NT2/D1 (cell line): ENCODE results near the gene RPH3AL.
"Not testable (repeated sequence)": the region's sequence is repeated elsewhere in the genome, so short reads cannot be mapped to it uniquely, and the experiment has no call there.

Source experiments
- DNase-seq: peaks from one replicate; pipeline ENCODE4 v3.0.0-alpha.2; 2011; ENCODE audit warnings: low read depth, low spot score
- H3K27me3 ChIP-seq: 2 replicates; pipeline ENCODE4 v1.6.0; 2011; ENCODE audit warnings: mild to moderate bottlenecking; ENCODE audit not compliant: insufficient read length, insufficient read depth
- H3K36me3 ChIP-seq: 2 replicates; pipeline ENCODE4 v1.6.1; 2011; ENCODE audit warnings: mild to moderate bottlenecking, low read length, mixed read lengths; ENCODE audit not compliant: insufficient read depth, insufficient read length
- H3K4me1 ChIP-seq: 2 replicates; pipeline ENCODE4 v1.5.1; 2011; ENCODE audit not compliant: insufficient read depth, insufficient read length
- H3K4me3 ChIP-seq: 2 replicates; pipeline ENCODE4 v1.5.1; 2011; ENCODE audit warnings: low read depth; ENCODE audit not compliant: insufficient read length
- H3K9ac ChIP-seq: 2 replicates; pipeline ENCODE4 v1.6.0; 2011; ENCODE audit warnings: low read depth; ENCODE audit not compliant: insufficient read length
- H3K9me3 ChIP-seq: 2 replicates; pipeline ENCODE4 v1.5.1; 2011; ENCODE audit warnings: mild to moderate bottlenecking, low read length; ENCODE audit not compliant: insufficient read depth
- SUZ12 ChIP-seq: IDR thresholded peaks from 2 replicates; pipeline ENCODE4 v1.6.1; 2011; ENCODE audit not compliant: insufficient read length, insufficient read depth; ENCODE audit errors: extremely low read depth
- YY1 ChIP-seq: IDR thresholded peaks from 2 replicates; pipeline ENCODE4 v1.6.1; 2011; ENCODE audit not compliant: insufficient read length, insufficient read depth
- ZNF274 ChIP-seq: IDR thresholded peaks from 2 replicates; pipeline ENCODE4 v1.6.1; 2011; ENCODE audit warnings: mild to moderate bottlenecking, low read depth, low read length

RPH3AL gene

GRCh38 chr17:227078-227945, 125.3 kb downstream of the RPH3AL start:
- Histone ChIP-seq H3K4me3 (no peak overlapping the region), H3K9me3 (no peaks in the 10 kb centered on the region), H3K4me1 (peaks cover 4% of the 10 kb centered on the region), H3K27me3 (no peaks in the 10 kb centered on the region), H3K36me3 (no peaks in the 10 kb centered on the region), H3K9ac (no peak overlapping the region)
- TF ChIP-seq ZNF274 (no peak), SUZ12 (no peak), YY1 (no peak)
- DNase-seq = no peak

GRCh38 chr17:226108-227077, 126.2 kb downstream of the RPH3AL start:
- peaks cover 4% of the 10 kb centered on the region for H3K4me1 ChIP-seq
- no peaks in the 10 kb centered on the region for H3K27me3 ChIP-seq
- H3K9ac ChIP-seq = no peak overlapping the region
- H3K4me3 ChIP-seq = no peak overlapping the region
- no peak for DNase-seq
- H3K36me3 ChIP-seq = no peaks in the 10 kb centered on the region
- TF ChIP-seq ZNF274 (no peak), YY1 (no peak), SUZ12 (no peak)
- H3K9me3 ChIP-seq = no peaks in the 10 kb centered on the region

DNA sequence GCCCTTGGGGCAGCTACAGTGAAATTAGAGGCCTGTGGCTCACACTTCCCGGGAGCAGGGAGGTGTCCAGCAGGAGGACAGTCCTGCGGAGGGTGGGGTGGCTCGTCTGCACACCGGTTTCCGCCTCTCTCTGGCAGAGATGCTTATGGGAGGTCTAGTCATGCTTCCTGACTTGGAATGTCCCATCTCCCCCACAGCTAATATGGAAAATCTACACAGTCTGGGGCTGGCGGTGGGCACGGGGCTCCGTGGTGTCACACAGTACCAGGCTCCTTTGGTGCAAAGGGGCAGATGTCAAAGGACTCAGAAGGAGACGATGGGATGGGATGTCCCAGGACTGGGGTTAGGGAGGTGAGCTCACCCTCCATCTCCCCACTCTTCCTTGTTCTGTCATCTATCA, 127.1 kb downstream of the RPH3AL start:
- Histone ChIP-seq H3K36me3 (no peaks in the 10 kb centered on the region), H3K4me3 (no peak overlapping the region), H3K9me3 (no peaks in the 10 kb centered on the region), H3K4me1 (peaks cover 4% of the 10 kb centered on the region), H3K27me3 (no peaks in the 10 kb centered on the region), H3K9ac (no peak overlapping the region)
- TF ChIP-seq ZNF274 (no peak), SUZ12 (no peak), YY1 (no peak)
- no peak for DNase-seq

DNA sequence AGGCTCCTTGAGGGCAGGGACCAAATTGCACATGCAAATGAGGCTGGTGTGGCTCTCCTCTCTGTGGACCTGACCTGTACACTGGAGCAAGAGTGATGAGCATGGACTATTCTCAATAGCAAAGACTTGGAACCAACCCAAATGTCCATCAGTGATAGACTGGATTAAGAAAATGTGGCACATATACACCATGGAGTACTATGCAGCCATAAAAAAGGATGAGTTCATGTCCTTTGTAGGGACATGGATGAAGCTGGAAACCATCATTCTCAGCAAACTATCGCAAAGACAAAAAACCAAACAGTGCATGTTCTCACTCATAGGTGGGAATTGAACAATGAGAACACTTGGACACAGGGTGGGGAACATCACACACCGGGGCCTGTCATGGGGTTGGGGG, 128.0 kb downstream of the RPH3AL start:
- H3K9ac ChIP-seq, H3K4me1 ChIP-seq, H3K4me3 ChIP-seq, H3K9me3 ChIP-seq, H3K27me3 ChIP-seq, DNase-seq, H3K36me3 ChIP-seq: not testable (repeated sequence)

DNA sequence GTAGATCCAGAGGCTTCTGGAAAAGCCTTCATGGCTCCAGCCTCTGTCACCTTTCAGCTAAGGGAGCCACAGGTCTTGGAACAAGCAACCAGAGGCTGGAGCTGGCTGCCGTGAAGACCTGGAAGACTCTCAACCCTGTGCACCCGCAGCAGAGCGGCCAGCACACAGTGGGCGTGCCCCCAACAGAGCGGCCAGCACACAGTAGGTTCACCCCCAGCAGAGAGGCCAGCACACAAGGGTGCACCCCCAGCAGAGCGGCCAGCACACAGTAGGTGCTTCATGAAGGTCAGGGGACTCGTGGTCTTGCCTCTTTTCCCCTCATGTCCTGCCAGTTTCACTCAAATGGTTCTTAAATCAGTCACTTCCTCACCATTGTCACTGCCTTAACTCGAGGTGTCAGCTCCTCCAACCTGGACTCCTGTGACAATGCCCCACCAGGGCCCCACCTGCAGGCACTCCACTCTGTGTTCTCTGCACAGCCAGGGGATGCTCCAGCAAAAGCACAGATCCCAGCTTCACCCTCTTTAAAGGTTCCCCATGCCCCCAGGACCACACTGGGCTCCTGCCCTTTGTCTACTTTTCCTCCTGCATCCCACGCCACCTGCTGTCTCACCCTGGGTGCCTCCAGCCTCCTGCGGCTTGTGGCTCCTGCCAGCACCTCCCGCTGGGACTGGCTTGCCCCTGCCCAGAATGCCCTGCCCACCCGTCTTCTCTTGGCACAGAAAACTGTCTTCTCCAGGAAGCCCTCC, 128.7 kb downstream of the RPH3AL start:
- Histone ChIP-seq H3K9me3 (no peaks in the 10 kb centered on the region), H3K27me3 (no peaks in the 10 kb centered on the region), H3K4me3 (no peak overlapping the region), H3K4me1 (peaks cover 4% of the 10 kb centered on the region), H3K9ac (no peak overlapping the region), H3K36me3 (no peaks in the 10 kb centered on the region)
- DNase-seq = no peak
- no peak for TF ChIP-seq SUZ12
- TF ChIP-seq ZNF274 = no peak
- no peak for TF ChIP-seq YY1

DNA sequence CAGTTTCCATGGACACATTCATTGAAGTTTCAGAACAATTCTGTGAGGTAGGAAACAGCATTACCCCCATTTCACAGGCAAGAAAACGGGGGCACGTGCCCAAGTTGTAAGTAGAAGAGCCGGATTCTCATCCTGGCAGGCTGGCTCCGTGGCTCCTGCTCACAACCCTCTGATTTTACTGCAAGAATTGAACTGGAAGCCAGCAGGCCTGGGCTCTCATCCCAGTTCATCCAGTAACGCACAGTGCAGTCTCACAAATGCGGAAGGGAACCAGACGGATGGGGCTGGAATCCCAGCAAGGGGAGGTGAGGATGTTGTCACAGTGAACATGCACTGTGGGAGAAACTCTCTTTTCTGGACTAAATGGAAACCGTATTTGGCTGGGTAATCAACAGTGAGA, 130.4 kb downstream of the RPH3AL start:
- TF ChIP-seq ZNF274 = no peak
- no peak for TF ChIP-seq SUZ12
- no peak for TF ChIP-seq YY1
- Histone ChIP-seq H3K36me3 (no peaks in the 10 kb centered on the region), H3K4me1 (peaks cover under 1% of the 10 kb centered on the region)

GRCh38 chr17:219696-220095, 132.9 kb downstream of the RPH3AL start:
- no peak for DNase-seq
- Histone ChIP-seq H3K9me3 (no peaks in the 10 kb centered on the region), H3K36me3 (no peaks in the 10 kb centered on the region), H3K4me1 (peaks cover 3% of the 10 kb centered on the region), H3K27me3 (no peaks in the 10 kb centered on the region), H3K4me3 (no peak overlapping the region), H3K9ac (no peak overlapping the region)
- no peak for TF ChIP-seq YY1
- TF ChIP-seq ZNF274 = no peak
- no peak for TF ChIP-seq SUZ12

More for the DNA sequence above, 130.4 kb downstream of the RPH3AL start:
- no peak overlapping the region for H3K9ac ChIP-seq
- H3K27me3 ChIP-seq = no peaks in the 10 kb centered on the region
- H3K9me3 ChIP-seq = no peaks in the 10 kb centered on the region
- DNase-seq = no peak
- H3K4me3 ChIP-seq = no peak overlapping the region
